HG03108 (cell line): ENCODE data around the gene IL1A.

ENCODE experiments used
- ATAC-seq: cut with Tn5 transposase; IDR thresholded peaks from one replicate; pipeline ENCODE4 v1.9.1; 2021; ENCODE audit warnings: moderate library complexity; ENCODE audit not compliant: unreplicated experiment

IL1A gene

DNA sequence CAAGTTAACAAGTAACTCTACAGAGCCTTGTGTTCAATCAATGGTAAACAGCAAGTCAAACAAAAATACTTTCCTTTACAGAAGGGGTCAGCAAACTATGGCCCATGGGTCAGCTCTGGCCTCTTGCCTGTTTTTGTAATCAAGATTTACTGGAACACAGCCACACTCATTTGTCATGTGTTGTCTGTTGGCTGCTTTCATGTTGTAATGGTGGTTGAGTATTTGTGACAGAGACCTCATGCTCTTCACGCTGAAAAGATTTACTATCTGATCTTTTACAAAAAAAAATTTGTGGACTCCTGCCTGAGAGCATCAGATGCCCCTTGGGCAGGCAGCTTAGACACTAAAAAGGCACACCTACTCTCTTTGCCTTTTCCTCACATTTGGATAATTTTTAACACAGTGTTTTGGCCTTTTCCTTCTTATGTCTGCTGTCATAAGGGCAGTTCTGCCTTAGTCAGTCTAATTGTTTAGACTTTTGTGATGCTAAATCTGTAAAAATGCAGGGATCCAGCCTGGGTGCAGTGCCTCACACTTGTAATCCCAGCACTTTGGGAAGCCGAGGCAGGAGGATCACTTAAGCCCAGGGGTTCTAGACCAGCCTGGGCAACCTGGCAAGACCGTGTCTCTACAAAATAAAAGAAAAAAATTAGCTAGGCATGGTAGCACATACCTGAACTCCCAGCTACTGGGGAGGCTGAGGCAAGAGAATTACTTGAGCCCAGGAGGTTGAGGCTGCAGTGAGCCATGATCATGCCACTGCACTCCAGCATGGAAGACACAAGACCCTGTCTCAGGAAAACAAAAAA is 34.0 kb upstream of the IL1A start:
- no peak for ATAC-seq

DNA sequence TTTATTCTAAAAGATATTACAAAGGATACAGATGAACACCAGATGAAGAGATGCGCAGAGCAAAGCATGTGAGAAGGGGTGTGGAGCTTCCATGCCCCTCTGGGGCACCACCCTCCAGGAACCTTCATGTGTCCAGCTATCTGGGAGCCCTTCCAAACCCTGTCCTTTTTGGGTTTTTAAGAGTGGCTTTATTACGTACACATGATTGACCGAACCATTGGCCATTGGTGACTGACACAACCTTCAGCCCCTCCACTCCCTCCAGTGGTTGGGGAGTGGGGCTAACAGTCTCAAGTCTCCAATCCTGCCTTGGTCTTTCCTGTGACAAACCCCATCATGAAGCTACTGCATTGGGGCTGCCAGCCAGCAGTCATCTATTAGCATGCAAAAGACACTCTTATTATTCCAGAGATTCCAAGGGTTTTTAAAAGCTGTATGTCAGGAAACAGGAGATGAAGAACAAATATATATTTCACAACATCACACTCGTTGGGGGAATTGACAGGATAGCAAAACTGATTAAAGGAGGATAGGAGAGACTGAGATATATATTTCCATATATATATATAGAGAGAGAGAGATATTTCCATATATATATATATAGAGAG is 32.9 kb upstream of the IL1A start:
- no peak for ATAC-seq

DNA sequence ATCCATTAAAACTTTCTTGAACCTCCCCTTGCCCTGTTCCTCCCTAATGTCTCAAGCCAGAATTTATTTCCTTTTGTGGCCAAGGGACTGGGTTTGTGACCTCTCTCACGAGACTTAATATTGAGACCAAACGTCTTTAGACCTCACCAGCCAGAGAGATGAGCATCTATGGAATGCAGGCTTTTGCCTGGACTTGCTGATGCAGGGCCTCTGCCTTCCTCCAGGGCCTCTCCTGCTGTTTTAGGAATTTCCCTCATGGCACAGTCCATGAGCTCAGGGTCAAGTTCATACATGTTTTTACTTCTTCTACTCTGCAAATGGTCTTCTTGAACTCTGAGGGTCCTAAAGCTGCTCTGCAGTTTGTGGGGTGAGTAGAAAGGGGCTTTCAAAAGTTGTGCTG is 30.0 kb upstream of the IL1A start:
- no peak for ATAC-seq

DNA sequence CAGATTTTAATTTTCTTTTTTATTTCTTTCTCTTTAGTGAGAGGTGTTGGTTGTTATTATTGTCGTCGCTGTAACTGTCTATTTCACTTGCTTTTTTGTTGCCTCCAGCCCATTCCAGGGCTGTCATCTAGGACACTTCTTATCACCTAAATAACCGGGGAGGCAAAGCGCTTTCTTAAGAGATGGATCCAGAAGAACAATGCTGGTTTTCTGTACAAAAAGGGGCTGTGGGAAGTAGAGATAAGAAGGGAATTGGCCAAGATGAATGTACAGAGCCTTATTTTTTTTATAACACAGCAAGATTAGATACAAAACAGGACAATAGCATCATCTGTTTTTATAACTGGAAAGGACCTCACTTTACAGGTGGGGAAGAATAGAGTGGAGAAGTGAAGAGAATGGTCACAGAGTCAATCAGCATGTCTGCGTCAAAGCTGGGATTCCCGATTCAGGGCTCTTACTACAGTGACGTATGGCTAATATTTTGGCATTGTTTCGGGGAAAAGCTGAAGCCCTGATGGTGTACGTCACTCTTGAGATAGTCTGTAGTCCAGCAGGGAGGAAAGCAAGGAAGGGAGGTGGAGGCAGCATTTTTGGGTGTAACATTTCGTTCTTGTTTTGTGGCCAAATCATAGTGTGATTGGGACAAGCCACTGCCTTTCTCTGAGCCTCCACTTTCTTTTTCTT is 29.1 kb upstream of the IL1A start:
- no peak for ATAC-seq

DNA sequence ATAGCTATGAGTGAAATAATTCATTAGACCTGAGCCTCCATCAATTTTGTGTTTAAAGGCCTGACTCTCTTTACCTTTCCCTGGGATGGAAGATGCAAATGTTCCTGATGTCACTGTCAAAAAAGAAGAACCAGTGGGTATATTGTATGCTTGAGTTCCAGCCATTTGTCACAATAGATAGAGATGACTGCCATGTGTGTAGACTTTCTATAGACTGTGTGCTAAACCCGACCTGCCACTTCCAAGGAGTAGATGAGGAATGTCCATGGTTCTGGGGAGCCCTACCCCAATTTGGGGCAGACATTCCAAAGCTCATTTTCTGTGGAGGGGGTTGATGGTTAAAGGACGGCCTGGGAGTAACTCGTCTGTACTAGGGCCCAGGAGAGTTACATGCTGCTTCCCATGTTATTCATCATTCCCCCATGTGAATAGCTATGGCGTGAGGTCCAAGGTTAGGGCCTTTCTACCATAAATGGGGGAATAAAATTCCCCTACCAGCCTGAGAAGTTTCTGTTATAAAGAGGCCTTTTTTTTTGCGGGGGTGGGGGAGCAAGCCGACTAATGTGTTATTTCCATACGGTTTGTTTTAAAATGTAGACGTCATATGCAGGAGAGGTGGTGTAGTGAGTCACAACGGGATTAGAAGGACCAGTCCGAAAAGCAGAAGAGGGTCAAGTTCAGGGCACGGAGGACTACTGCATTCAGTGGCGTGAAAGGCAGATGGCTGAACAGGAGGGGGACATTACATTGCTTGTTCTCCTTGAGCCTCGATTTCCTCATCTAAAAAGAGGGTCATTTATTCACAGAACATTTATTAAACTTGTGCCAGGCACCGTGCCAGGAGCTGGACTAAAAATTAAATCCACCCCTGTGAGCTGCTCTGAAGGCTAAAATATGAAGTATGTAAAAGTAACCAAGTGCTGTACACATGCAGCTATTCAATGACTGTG is 28.3 kb upstream of the IL1A start:
- peak; percentile 39 for ATAC-seq

DNA sequence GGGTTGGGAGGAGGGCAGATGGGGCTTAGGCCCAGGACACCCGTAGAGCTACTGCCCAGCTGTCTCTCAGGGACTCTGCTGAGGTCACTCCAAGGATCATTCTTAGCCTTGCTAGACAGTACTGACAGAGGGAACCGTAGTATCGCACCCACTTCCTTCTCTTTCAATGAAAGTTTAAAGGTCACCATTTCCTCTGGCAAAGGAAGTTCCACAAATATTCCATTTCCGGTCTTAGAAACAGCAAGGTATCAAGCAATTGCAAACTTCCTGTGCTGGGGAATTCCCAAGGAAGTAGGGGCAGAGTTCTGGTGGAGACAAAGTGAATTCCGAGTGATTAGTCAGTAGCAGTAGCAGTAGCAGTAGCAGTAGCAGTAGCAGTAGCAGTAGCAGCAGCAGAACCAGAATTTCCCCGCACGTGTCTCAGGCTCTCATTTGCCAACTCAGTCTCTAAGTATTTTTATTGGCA is 27.6 kb upstream of the IL1A start:
- ATAC-seq, result no peak

DNA sequence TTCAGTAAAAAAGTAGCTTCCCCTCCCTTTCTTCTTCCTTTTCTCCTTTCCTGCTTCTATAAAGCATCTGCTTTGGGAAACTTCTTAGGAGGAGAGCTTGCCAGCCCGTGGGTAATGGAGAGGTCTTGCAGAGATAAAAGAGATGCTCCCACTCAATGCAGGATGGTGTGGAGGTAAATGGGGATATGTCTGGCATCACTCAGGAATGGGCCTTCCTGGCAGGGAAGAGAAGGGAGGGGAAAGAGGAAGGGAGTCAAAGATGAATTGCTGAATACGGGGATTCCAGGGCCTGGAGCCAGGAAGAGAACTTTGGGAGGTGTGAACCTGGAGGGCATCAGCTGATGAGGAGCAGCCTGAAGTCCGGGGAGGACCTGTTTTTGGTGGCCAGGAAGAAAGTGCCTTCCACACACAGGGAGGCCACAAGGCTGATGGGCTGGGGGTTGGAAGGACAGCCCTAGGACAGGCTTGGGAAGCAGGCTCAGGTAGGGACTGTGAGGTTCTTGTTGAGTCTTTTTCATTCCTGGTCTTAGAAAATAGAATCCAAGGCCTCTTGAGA is 27.1 kb upstream of the IL1A start:
- no peak for ATAC-seq

DNA sequence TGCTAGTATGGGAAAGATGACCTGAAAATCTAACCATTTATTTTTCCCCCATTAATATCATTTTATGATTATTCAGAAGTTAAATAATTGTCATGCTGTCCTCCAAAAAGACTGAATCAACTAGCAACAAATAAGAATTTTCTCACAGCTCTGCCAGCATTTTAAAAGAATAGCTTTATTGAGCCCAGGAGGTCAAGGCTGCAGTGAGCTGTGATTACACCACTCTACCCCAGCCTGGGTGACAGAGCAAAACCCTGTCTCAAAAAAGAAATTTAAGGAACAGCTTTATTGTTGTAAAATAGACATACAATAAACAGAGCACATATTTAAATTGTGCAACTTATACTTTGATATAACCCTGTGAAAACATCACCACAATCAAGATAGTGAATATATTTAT is 24.8 kb upstream of the IL1A start:
- no peak for ATAC-seq

DNA sequence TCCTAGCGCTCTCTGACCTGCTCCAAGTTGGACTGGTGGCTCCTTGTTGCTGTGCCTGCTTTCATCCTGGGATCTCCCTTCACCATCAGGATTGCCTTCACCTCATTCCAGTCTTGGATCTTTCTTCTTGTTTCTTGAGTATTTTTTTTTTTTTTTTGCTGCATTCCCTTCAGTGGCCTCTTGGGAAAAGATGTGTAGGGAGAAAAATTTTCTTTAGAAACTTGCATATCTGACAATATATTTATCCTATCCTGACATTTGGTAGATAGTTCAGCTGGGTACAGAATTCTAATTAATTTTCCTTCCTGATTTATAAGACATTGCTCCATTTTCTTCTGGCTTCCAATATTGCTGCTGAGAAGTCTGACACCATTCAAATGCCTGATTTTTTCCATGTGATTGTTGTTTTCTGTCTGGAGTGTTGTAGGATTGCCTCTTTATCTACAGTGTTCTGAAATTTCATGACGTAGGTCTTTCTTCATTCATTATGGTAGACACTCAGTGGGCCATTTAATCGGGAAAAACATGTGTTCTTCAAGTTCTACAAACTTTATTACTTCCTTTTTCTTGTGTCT is 23.0 kb upstream of the IL1A start:
- no peak for ATAC-seq

DNA sequence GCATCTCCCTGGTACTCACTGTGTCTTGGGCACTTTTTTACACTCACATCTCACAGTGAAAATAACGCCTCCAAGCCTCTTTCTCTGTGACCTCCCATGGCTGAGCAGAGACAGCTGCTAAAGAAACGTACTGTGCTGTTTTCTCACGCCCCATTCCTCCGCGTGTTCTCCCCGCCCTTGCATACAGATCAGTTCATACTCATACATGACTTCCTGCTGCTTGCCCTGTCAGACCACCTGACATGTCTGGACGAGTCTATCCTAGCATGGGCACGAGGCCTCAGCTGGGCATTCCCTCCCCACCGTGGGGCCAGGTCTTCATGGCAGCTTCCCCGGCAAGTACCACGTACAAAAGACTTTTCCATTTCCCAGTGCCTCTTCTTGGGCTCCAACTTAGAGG is 21.2 kb upstream of the IL1A start:
- ATAC-seq, result peak; percentile 46

DNA sequence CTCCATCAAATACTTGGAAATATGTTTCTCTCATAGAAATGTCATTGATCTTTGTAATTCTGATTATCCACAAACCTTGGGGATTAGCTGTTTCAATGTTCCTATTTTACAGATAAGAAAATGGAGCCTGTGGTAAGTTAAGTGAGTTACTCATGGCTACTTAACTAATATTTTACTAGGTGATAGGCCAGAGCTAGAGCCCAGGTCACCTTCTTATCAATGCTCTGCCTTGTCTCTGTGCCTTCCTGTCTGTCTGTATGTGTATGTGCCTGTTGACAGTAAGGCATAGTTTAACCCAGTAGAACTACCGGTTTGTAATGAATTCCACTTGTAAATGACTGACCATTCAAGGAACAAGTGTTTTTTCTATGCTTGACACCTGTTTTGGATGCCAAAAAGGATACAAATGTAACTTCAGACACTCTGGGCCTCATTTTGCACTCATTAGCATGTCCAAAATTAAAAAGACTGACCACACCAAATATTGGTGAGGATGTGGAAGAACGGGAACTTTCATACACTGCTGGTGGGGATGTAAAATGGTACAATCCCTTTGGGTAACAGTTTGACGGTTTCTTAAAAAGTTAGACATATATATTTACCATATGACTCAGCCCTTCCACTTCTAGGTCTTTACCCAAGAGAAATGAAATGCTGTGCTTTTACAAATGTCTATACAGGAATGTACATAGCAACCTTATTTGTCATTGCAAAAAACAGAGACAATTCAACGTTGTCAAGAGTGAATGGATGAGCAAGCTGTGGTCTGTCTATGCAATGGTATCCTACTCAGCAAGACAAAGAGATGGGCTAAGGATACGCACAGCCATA is 19.6 kb upstream of the IL1A start:
- ATAC-seq, result peak; percentile 42

DNA sequence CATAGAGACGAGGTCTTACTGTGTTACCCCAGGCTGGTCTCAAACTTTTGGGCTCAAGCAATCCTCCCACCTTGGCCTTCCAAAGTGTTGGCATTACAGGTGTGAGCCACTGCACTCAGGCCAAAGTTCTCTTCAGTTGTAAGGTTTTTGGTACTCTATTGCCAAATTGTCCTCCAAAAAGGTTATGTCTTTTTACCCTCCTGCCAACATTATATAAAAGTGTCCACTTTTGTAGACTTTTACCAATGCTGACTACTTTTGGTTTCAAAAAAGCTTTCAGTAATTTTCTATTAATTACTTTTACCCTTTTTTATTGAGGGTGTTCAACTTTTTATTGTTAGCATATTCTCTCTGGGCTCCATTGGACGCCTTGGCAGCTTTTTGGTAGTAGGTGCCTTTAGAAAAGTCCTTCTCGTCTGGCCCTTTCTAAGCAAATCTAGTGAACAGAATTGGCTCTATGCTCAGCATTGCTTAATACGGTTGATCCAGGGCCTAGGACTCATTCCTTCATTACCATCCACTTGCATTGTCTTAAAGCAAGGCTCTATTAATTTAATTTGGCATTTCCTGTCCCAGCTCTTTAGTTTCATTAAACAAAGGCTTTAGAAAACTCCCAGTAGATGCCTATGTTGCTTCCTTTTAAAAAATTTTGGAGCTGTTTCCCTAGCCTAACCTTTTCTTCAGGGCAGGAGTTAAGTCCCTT is 16.7 kb upstream of the IL1A start:
- ATAC-seq, result no peak

DNA sequence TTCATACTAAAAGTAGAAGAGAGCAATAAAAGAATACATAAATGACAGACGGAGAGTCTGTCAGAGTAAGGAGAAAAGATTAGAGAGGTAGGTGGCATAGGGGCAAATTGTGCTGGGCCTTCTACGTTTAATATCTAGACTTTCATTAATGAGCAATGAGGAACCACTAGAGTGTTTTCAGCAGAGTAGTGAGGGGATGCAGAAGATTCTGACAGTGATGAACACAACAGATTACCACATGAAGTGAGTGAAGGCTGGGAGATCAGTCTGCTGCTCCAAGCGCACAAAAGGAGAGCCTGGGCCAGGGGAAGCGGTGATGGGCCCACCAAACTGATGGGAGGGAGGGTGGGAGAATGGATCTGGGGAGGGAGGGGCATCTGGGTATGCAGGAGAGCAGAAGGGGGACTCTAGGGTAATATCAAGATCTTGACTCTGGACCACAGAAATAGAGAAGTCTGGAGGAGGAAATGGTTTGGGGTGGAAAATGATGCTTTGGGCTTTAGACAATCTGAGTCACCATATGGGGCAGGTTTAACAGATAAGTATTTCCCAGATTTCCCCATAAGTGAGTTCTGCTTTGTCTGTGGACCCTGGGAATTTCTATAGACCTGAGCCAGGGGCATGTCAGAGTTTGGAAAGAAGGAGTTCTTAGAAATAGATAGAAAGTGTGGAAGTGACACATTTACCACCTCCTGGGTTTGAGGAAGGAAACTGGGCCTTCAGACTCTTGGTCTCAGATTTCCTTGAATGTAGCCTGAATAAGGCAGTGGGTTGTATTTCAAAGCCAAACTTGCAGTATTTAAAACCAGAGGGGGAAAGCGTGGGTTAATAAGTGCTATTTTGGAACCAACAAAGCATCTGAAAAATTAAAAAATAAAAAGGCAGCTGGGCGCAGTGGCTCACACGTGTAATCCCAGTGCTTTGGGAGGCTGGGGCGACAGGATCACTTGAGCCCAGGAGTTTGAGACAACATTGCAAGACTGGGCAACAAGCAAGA is 15.0 kb upstream of the IL1A start:
- ATAC-seq, result no peak

DNA sequence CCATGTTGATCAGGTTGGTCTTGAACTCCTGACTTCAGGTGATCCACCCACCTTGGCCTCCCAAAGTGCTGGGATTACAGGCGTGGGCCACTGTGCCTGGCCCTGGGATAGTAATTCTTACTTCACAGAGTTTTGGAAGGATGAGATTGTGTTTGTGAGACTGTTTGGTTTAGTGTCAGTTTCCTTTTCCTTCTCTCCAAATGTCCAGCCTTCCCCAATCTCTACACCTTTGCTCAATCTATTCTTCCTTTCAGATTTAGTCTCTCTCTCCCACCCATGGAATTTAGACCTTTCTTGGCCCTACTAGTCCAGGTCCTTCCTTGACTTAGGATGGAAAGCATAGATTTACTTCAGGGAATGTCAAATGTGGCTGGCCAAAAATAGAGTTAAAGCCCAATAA is 12.2 kb upstream of the IL1A start:
- no peak for ATAC-seq

DNA sequence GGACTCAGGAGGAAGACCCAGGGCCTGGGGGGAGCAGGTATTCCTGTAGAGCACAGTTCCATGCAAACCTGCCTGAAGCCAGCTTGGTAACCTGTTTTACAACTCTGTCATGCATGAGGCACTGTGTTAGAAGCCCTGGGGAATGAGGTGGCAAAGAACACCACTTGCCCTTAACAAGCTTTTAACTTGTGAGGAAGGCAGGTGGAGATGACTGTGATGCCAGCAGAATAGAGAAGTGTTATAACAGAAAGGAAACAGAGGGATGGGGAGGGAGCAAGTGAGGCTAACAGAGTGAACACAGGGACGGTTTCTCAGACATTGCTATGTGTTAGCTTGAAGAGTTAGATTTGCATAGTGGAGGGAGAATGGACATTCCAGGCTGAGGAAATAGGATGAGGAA is 11.5 kb upstream of the IL1A start:
- no peak for ATAC-seq

DNA sequence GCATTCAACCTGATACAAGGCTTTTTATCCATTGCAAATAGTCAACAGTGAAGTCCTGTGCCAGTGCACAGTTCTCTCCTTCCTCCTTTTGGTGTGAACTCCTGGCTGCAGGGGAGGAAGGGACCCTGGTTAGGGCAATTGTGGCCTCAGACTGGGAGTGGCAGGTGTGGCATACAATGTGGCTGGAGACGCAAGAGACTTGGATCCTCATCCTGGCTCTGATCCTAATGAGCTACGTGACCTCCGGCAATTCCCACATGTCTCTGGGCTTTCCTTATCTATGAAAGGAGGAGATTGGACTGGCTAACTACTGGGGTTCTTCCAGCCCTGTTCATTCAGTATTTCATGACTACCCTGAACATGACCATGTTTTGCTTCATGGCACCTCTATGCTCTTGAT is 10.5 kb upstream of the IL1A start:
- no peak for ATAC-seq

DNA sequence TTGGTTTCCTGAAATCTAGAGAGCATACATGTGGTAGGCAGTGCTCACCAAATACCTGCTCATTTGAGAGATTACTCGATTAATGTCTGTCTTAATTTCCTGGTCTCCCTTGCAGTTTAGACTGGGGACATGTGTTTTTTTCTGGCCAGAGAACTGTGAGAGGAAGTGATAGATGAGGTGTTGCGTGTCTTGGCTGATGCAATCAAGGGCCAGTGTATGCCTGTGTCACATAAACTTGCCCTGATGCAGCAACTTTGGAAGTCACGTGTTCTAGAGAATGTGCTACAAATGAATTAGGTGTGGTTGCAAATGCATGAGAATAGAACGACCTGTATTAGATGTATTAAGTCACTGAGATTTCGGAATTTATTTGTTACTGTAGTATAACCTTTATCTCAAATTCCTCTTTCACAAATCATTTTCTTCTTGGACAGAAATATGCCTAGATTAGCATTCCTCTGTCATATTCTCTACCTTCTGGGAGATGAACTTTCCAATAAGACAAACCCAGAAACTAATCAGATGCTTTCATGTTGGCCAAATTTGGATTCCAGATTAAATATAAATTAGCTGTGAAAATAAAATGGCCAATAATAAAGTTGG is 9.9 kb upstream of the IL1A start:
- no peak for ATAC-seq
